Lower leg skin (tissue), 4 donors: ENCODE results near the gene ART3. TPM values are rescaled to one million over a fixed set of nuclear protein-coding genes. Genes with fewer than 3 reads are reported as not detected.

Source experiments
- DNase-seq, 2 donors: peaks; one replicate each; pipeline ENCODE4 v3.0.0-alpha.2; 2019; ENCODE audit warnings: low spot score in 2 of 2
- H3K4me3 ChIP-seq: fragments of 200-600 bp; sonication (generic); 2 replicates; pipeline ENCODE4 v1.5.1; 2017; ENCODE audit warnings: mild to moderate bottlenecking, low read depth; ENCODE audit not compliant: poor library complexity, severe bottlenecking
- CTCF ChIP-seq, 3 donors: fragments of 450-650 bp; IDR thresholded peaks; one replicate each; pipeline ENCODE4 v1.5.1; 2016; ENCODE audit warnings: antibody characterized with exemption in 3 of 3, mild to moderate bottlenecking in 3 of 3, moderate library complexity in 2 of 3
- POLR2A ChIP-seq, 2 donors: fragments of 450-650 bp; IDR thresholded peaks; one replicate each; pipeline ENCODE4 v1.6.1; 2016 to 2017; ENCODE audit warnings: antibody characterized with exemption in 2 of 2, mild to moderate bottlenecking in 1 of 2, moderate library complexity in 1 of 2
- WGBS, 2 donors: methylation state at CpG; one replicate each; pipeline ENCODE4 v1.1.5; 2018; 5-methylcytosine and 5-hydroxymethylcytosine counted together
- intact Hi-C: fragments of 100-400 bp; cut with DNase I; formaldehyde crosslinking; loops from one replicate; pipeline ENCODE4 v1.15.0; 2023; ENCODE audit warnings: low total_unique reads
- total RNA-seq, 4 donors: library from RNA; depleted of rRNA; stranded (reverse); fragments of >200 nt; gene quantifications; one replicate each; pipeline ENCODE4 v1.1.0, GENCODE V29; 2016

Gene ART3
- total RNA-seq, 4 donors from 2014 or later = 0.34 to 1.3 (median 0.81) TPM; not detected in 1

- WGBS, 2 donors = 45 to 67% methylated on average over 1 of the region's 1 CpG
- intact Hi-C loops = no loop called here
- TF ChIP-seq POLR2A (IDR thresholded peaks at IDR 0.05) (no peak), CTCF (IDR thresholded peaks at IDR 0.05) (no peak)
- DNase-seq = no peak
- no peak overlapping the region for H3K4me3 ChIP-seq
These were observed 12.5 kb upstream of the ART3 start for GRCh38 chr4:76061982-76062381.

- intact Hi-C loops = loop anchor here (5.0 kb wide), 1 partner anchor 74 kb away; the partner anchor contains the start of gene SDAD1
- WGBS, 2 donors = 61 to 67% methylated on average over 3 of the region's 3 CpGs
- no peak overlapping the region for H3K4me3 ChIP-seq
- DNase-seq = peak in 1 of 2 donors; percentile 70
- TF ChIP-seq POLR2A (IDR thresholded peaks at IDR 0.05) = no peak
- no peak for TF ChIP-seq CTCF (IDR thresholded peaks at IDR 0.05)
These were observed 8.0 kb upstream of the ART3 start for GRCh38 chr4:76066546-76066945.

GRCh38 chr4:76067652-76068286, 6.7 kb upstream of the ART3 start:
- no peak overlapping the region for H3K4me3 ChIP-seq
- TF ChIP-seq CTCF (IDR thresholded peaks at IDR 0.05) (no peak), POLR2A (IDR thresholded peaks at IDR 0.05) (no peak)
- intact Hi-C loops = loop anchor here (5.0 kb wide), 1 partner anchor 75 kb away; the partner anchor contains the start of gene SDAD1
- WGBS, 2 donors = 0 to 4% methylated on average over 2 of the region's 2 CpGs
- peak; percentile 62 to 88 for DNase-seq

- WGBS, 2 donors = 84 to 88% methylated on average over 4 of the region's 4 CpGs
These were observed 1.7 kb upstream of the ART3 start for GRCh38 chr4:76072760-76073159.

GRCh38 chr4:76074993-76075600, 588 bp downstream of the ART3 start:
- H3K4me3 ChIP-seq = no peak overlapping the region
- no peak for DNase-seq
- 49 to 50% methylated on average over 4 of the region's 4 CpGs for WGBS, 2 donors
- TF ChIP-seq POLR2A (IDR thresholded peaks at IDR 0.05) (no peak), CTCF (IDR thresholded peaks at IDR 0.05) (no peak)
- intact Hi-C loops = no loop called here

More at GRCh38 chr4:76072760-76073159, 1.7 kb upstream of the ART3 start:
- TF ChIP-seq CTCF (IDR thresholded peaks at IDR 0.05) = no peak
- no peak for TF ChIP-seq POLR2A (IDR thresholded peaks at IDR 0.05)
- intact Hi-C loops = no loop called here
- no peak for DNase-seq
- H3K4me3 ChIP-seq = no peak overlapping the region
